Measurements from ENCODE around the gene NAMPT.
"Not testable (repeated sequence)": the region's sequence is repeated elsewhere in the genome, so short reads cannot be mapped to it uniquely, and the experiment has no call there.

Gene NAMPT

GRCh38 chr7:106224797-106225196 lies 60.0 kb downstream of the NAMPT start:
- no peak for DNase-seq

GRCh38 chr7:106223156-106223555 lies 61.6 kb downstream of the NAMPT start:
- DNase-seq: no peak

GRCh38 chr7:106222545-106222944 lies 62.2 kb downstream of the NAMPT start:
- no peak for DNase-seq

- no peak for DNase-seq
These were observed 64.5 kb downstream of the NAMPT start for GRCh38 chr7:106220307-106220706.

- no peak for DNase-seq
These were observed 65.6 kb downstream of the NAMPT start for GRCh38 chr7:106219170-106219569.

- no peak for DNase-seq
These were observed 66.2 kb downstream of the NAMPT start for GRCh38 chr7:106218546-106218945.

- DNase-seq: no peak
These were observed 67.8 kb downstream of the NAMPT start for GRCh38 chr7:106216923-106217542.

- DNase-seq: no peak
These were observed 68.3 kb downstream of the NAMPT start for GRCh38 chr7:106216517-106216922.

GRCh38 chr7:106215868-106216516 lies 68.8 kb downstream of the NAMPT start:
- no peak for DNase-seq

GRCh38 chr7:106208944-106209343 lies 75.8 kb downstream of the NAMPT start:
- DNase-seq: not testable (repeated sequence)

GRCh38 chr7:106206826-106207541 lies 77.8 kb downstream of the NAMPT start:
- DNase-seq: no peak

- DNase-seq: no peak
These were observed 79.1 kb downstream of the NAMPT start for GRCh38 chr7:106205621-106206222.

GRCh38 chr7:106203473-106203872 lies 81.3 kb downstream of the NAMPT start:
- no peak for DNase-seq

- no peak for DNase-seq
These were observed 83.6 kb downstream of the NAMPT start for GRCh38 chr7:106201164-106201563.

- no peak for DNase-seq
These were observed 84.9 kb downstream of the NAMPT start for GRCh38 chr7:106199813-106200364.

- DNase-seq: no peak
These were observed 85.8 kb downstream of the NAMPT start for GRCh38 chr7:106199024-106199423.
